ENCODE results near the gene TMPRSS9. TPM values are rescaled to one million over a fixed set of nuclear protein-coding genes. Genes with fewer than 3 reads are reported as not detected.

Gene TMPRSS9
- total and polyA plus RNA-seq, 2 experiments from 2014 or later, result 0.28 TPM; not detected in 1

DNA sequence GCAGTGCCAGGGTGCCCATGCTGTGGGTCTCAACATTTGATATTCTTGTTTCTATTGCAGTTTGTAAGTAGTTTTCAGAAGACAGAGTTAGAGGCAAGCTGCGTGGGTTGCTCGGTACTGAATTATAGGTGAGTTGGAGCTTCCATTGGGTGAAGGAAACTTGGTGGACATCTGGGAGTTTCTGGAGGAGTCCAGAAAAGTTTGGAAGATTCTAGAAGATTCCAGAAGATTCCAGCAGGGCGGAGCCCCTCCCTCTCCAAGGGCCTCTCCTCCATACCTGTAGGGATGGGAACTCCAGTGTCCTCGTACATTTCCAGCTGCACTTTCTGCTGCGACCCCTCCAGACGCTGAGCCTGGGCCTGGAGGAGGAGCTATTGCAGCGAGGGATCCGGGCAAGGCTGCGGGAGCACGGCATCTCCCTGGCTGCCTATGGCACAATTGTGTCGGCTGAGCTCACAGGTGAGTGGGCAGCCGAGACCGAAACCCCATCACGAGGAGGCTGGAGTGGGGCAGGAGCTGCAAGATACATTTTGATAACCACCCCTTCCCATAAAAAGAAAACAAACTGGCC is 38.8 kb downstream of the TMPRSS9 start:
- no peak overlapping the region for H3K27ac ChIP-seq
- no peak overlapping the region for H3K4me2 ChIP-seq (ENCODE audit: unreplicated experiment)
- no peaks in the 10 kb centered on the region for H3K9me3 ChIP-seq (ENCODE audit: low read depth)
- WGBS, 2 experiments (ENCODE audit: low coverage in 1 of 2, low lambda C conversion rate in 2 of 2, missing lambda C conversion rate in 2 of 2), result 60 to 70% methylated on average over 14 of the region's 14 CpGs
- H2AFZ ChIP-seq, result no peak overlapping the region
- no peak overlapping the region for H3K9ac ChIP-seq
- H3K4me3 ChIP-seq, result no peak overlapping the region
- H3K4me1 ChIP-seq (ENCODE audit: insufficient read depth), result no peaks in the 10 kb centered on the region
- no peaks in the 10 kb centered on the region for H3K79me2 ChIP-seq (ENCODE audit: insufficient read depth)
- no peaks in the 10 kb centered on the region for H3F3A ChIP-seq (ENCODE audit: insufficient read depth)
- no peak for DNase-seq
- H3K27me3 ChIP-seq (replicated peaks; ENCODE audit: insufficient read depth), result no peaks in the 10 kb centered on the region
- TF ChIP-seq EZH2phosphoT487 (IDR thresholded peaks at IDR 0.05; ENCODE audit: insufficient read depth, low read depth) (no peak), EZH2 (IDR thresholded peaks at IDR 0.05; ENCODE audit: insufficient read depth, poor library complexity, severe bottlenecking) (no peak)
- H4K20me1 ChIP-seq (ENCODE audit: insufficient read depth), result no peaks in the 10 kb centered on the region
- H3K9me2 ChIP-seq (ENCODE audit: insufficient read depth), result no peaks in the 10 kb centered on the region
- H3K36me3 ChIP-seq (ENCODE audit: low read depth), result no peaks in the 10 kb centered on the region
- in situ Hi-C loops (cut with MboI), result loop anchor here (10.0 kb wide), 1 partner anchor 244 kb away; the partner anchor contains the start of gene AP3D1

DNA sequence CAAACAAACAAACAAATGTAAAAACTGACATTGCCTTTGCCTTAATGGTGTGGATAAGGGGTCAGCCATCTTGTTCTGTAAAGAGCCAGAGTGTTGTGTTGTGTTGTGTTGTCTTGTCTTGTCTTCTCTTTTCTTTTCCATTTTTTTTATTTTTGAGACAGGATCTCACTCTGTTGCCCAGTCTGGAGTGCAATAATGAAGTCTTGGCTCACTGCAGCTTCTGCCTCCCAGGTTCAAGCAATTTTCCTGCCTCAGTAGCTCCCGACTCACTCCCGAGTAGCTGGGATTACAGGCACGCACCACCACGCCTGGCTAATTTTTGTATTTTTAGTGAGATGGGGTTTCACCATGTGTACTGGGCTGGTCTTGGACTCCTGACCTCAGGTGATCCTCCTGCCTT is 39.5 kb downstream of the TMPRSS9 start:
- TF ChIP-seq EZH2phosphoT487 (IDR thresholded peaks at IDR 0.05; ENCODE audit: insufficient read depth, low read depth) (no peak), EZH2 (IDR thresholded peaks at IDR 0.05; ENCODE audit: insufficient read depth, poor library complexity, severe bottlenecking) (no peak)
- H3K4me1 ChIP-seq (ENCODE audit: insufficient read depth), result no peaks in the 10 kb centered on the region
- no peak overlapping the region for H2AFZ ChIP-seq
- in situ Hi-C loops (cut with MboI), result loop anchor here (10.0 kb wide), 1 partner anchor 245 kb away; the partner anchor contains the start of gene AP3D1
- H3K4me3 ChIP-seq, result no peak overlapping the region
- no peak overlapping the region for H3K9ac ChIP-seq
- H3K27me3 ChIP-seq (replicated peaks; ENCODE audit: insufficient read depth), result no peaks in the 10 kb centered on the region
- H3K27ac ChIP-seq, result no peak overlapping the region
- H3K79me2 ChIP-seq (ENCODE audit: insufficient read depth), result no peaks in the 10 kb centered on the region
- H3K9me3 ChIP-seq (ENCODE audit: low read depth), result no peaks in the 10 kb centered on the region
- no peak for DNase-seq
- H3K4me2 ChIP-seq (ENCODE audit: unreplicated experiment), result no peak overlapping the region
- H3K36me3 ChIP-seq (ENCODE audit: low read depth), result no peaks in the 10 kb centered on the region
- H4K20me1 ChIP-seq (ENCODE audit: insufficient read depth), result no peaks in the 10 kb centered on the region
- no peaks in the 10 kb centered on the region for H3K9me2 ChIP-seq (ENCODE audit: insufficient read depth)
- WGBS, 2 experiments (ENCODE audit: low coverage in 1 of 2, low lambda C conversion rate in 2 of 2, missing lambda C conversion rate in 2 of 2), result 93 to 98% methylated on average over 4 of the region's 4 CpGs
- H3F3A ChIP-seq (ENCODE audit: insufficient read depth), result no peaks in the 10 kb centered on the region

DNA sequence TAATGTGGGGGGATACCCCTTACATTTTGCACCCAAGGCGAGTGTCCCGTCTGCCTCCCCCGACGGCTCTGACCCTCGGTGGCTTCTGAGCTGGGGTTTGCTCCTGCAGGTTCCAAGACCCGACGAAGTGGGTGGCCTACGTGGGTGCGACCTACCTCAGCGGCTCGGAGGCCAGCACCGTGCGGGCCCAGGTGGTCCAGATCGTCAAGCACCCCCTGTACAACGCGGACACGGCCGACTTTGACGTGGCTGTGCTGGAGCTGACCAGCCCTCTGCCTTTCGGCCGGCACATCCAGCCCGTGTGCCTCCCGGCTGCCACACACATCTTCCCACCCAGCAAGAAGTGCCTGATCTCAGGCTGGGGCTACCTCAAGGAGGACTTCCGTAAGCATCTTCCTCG is 48.2 kb downstream of the TMPRSS9 start:
- Histone ChIP-seq H3K79me2 (ENCODE audit: insufficient read depth) (no peaks in the 10 kb centered on the region), H3F3A (ENCODE audit: insufficient read depth) (no peaks in the 10 kb centered on the region), H3K4me2 (ENCODE audit: unreplicated experiment) (no peak overlapping the region), H3K4me1 (ENCODE audit: insufficient read depth) (no peaks in the 10 kb centered on the region), H3K27me3 (replicated peaks; ENCODE audit: insufficient read depth) (no peaks in the 10 kb centered on the region), H2AFZ (no peak overlapping the region), H3K4me3 (no peak overlapping the region), H3K27ac (no peak overlapping the region), H3K9ac (no peak overlapping the region), H3K9me3 (ENCODE audit: low read depth) (no peaks in the 10 kb centered on the region), H3K36me3 (ENCODE audit: low read depth) (no peaks in the 10 kb centered on the region), H3K9me2 (ENCODE audit: insufficient read depth) (no peaks in the 10 kb centered on the region), H4K20me1 (ENCODE audit: insufficient read depth) (no peaks in the 10 kb centered on the region)
- WGBS, 2 experiments (ENCODE audit: low coverage in 1 of 2, low lambda C conversion rate in 2 of 2, missing lambda C conversion rate in 2 of 2), result 64 to 70% methylated on average over 23 to 25 of the region's 25 CpGs
- no peak for DNase-seq
- in situ Hi-C loops (cut with MboI), result no loop called here
- TF ChIP-seq EZH2 (IDR thresholded peaks at IDR 0.05; ENCODE audit: insufficient read depth, poor library complexity, severe bottlenecking), result no peak
- TF ChIP-seq EZH2phosphoT487 (IDR thresholded peaks at IDR 0.05; ENCODE audit: insufficient read depth, low read depth), result no peak

DNA sequence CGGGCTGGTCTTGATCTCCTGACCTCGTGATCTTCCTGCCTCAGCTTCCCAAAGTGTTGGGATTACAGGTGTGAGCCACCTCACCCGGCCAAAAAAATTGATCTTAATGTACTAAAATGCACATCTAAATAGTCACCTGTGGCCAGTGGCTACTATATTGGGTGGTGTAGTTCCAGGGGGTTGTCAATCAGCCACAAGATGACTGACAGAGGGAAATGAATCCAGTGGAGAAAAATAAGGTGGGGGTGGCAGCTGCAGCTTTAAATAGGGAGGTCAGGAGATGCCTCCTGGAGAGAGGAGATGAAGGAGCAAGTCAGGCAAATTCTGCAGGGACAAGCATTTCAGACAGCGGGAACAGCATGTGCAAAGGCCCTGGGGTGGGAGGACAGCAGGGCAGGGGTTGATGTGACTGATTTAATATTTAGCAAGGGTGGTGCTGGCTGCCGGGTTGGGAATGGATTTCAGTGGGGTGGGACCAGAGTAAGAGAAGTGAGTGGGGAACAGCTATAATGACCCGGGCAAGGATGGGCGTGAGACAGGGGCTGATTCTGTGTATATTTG is 49.4 kb downstream of the TMPRSS9 start:
- Histone ChIP-seq H3K9me3 (ENCODE audit: low read depth) (no peaks in the 10 kb centered on the region), H3F3A (ENCODE audit: insufficient read depth) (no peaks in the 10 kb centered on the region), H3K4me2 (ENCODE audit: unreplicated experiment) (no peak overlapping the region), H3K36me3 (ENCODE audit: low read depth) (no peaks in the 10 kb centered on the region), H3K4me1 (ENCODE audit: insufficient read depth) (no peaks in the 10 kb centered on the region), H3K4me3 (no peak overlapping the region), H3K27me3 (replicated peaks; ENCODE audit: insufficient read depth) (no peaks in the 10 kb centered on the region), H3K79me2 (ENCODE audit: insufficient read depth) (no peaks in the 10 kb centered on the region), H2AFZ (no peak overlapping the region), H4K20me1 (ENCODE audit: insufficient read depth) (no peaks in the 10 kb centered on the region), H3K9me2 (ENCODE audit: insufficient read depth) (no peaks in the 10 kb centered on the region), H3K9ac (no peak overlapping the region), H3K27ac (no peak overlapping the region)
- no peak for DNase-seq
- TF ChIP-seq EZH2phosphoT487 (IDR thresholded peaks at IDR 0.05; ENCODE audit: insufficient read depth, low read depth) (no peak), EZH2 (IDR thresholded peaks at IDR 0.05; ENCODE audit: insufficient read depth, poor library complexity, severe bottlenecking) (no peak)
- WGBS, 2 experiments (ENCODE audit: low coverage in 1 of 2, low lambda C conversion rate in 2 of 2, missing lambda C conversion rate in 2 of 2), result 84 to 93% methylated on average over 7 of the region's 7 CpGs
- in situ Hi-C loops (cut with MboI), result no loop called here

Measured in GM23248 (cell line).